Liver (tissue), 3 donors: Measurements from ENCODE around the gene MAPK11.

Source experiments
- EGR1 ChIP-seq, 2 donors: IDR thresholded peaks; 2 replicates each; pipeline ENCODE4 v1.6.1; 2016 to 2018; ENCODE audit warnings: antibody characterized with exemption in 2 of 2, low read depth in 2 of 2
- HNF4A ChIP-seq, 2 donors: conservative IDR thresholded peaks; 2 replicates each; pipeline ENCODE4 v1.6.1; 2016; ENCODE audit warnings: antibody characterized with exemption in 2 of 2, mild to moderate bottlenecking in 2 of 2
- RAD21 ChIP-seq, 2 donors: IDR thresholded peaks; 2 replicates each; pipeline ENCODE4 v1.6.1; 2016; ENCODE audit warnings: antibody characterized with exemption in 2 of 2, mild to moderate bottlenecking in 2 of 2
- YY1 ChIP-seq: IDR thresholded peaks from 2 replicates; pipeline ENCODE4 v1.6.1; 2016; ENCODE audit warnings: antibody characterized with exemption, mild to moderate bottlenecking
- TF ChIP-seq, protein P1 (sequence below): fragments of 150-350 bp; IDR thresholded peaks from 2 replicates; pipeline ENCODE4 v1.5.1; 2017; ENCODE audit warnings: improper control_type of control experiment, low read depth, low read length; ENCODE audit not compliant: missing input control
- TF ChIP-seq, protein P2 (sequence below): IDR thresholded peaks from 2 replicates; pipeline ENCODE4 v1.6.1; 2016; ENCODE audit warnings: antibody characterized with exemption
- donor health status: healthy.
- donor health status: healthy.

DNA sequence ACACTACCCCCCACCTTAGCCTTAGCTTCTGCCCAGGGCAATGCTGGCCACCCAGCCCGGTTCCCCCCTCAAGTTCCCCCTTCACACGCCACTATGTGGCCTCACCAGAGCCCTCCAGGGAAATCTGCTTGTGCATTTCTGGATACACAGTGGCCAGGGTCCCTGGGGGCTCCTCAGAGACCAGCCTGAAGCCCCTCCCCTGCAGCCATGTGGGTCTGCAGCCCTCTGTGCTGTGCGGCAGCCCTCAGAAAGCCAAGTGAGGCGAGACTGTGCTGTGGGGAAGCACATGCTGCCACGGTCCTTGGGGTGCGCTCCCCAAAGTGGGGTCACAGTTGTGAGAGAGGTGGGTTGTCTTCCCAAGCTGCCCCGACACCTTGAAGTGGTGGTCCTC, 39.4 kb upstream of the MAPK11 start:
- TF ChIP-seq YY1, result no peak
- TF ChIP-seq, protein P1, sequence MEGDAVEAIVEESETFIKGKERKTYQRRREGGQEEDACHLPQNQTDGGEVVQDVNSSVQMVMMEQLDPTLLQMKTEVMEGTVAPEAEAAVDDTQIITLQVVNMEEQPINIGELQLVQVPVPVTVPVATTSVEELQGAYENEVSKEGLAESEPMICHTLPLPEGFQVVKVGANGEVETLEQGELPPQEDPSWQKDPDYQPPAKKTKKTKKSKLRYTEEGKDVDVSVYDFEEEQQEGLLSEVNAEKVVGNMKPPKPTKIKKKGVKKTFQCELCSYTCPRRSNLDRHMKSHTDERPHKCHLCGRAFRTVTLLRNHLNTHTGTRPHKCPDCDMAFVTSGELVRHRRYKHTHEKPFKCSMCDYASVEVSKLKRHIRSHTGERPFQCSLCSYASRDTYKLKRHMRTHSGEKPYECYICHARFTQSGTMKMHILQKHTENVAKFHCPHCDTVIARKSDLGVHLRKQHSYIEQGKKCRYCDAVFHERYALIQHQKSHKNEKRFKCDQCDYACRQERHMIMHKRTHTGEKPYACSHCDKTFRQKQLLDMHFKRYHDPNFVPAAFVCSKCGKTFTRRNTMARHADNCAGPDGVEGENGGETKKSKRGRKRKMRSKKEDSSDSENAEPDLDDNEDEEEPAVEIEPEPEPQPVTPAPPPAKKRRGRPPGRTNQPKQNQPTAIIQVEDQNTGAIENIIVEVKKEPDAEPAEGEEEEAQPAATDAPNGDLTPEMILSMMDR, result no peak
- TF ChIP-seq HNF4A (conservative IDR thresholded peaks at IDR 0.05), result no peak
- no peak for TF ChIP-seq EGR1 (IDR thresholded peaks at IDR 0.05; ENCODE audit: low read depth in 2 of 2)
- TF ChIP-seq, protein P2, sequence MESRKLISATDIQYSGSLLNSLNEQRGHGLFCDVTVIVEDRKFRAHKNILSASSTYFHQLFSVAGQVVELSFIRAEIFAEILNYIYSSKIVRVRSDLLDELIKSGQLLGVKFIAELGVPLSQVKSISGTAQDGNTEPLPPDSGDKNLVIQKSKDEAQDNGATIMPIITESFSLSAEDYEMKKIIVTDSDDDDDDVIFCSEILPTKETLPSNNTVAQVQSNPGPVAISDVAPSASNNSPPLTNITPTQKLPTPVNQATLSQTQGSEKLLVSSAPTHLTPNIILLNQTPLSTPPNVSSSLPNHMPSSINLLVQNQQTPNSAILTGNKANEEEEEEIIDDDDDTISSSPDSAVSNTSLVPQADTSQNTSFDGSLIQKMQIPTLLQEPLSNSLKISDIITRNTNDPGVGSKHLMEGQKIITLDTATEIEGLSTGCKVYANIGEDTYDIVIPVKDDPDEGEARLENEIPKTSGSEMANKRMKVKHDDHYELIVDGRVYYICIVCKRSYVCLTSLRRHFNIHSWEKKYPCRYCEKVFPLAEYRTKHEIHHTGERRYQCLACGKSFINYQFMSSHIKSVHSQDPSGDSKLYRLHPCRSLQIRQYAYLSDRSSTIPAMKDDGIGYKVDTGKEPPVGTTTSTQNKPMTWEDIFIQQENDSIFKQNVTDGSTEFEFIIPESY, result no peak
- TF ChIP-seq RAD21 (IDR thresholded peaks at IDR 0.05), result no peak
